Lower leg skin (tissue), 4 donors: ENCODE measurements around the gene C6orf58. TPM values are rescaled to one million over a fixed set of nuclear protein-coding genes. Genes with fewer than 3 reads are reported as not detected.

Experiments
- DNase-seq, 2 donors: peaks; one replicate each; pipeline ENCODE4 v3.0.0-alpha.2; 2019; ENCODE audit warnings: low spot score in 2 of 2
- H3K4me3 ChIP-seq: fragments of 200-600 bp; sonication (generic); 2 replicates; pipeline ENCODE4 v1.5.1; 2017; ENCODE audit warnings: mild to moderate bottlenecking, low read depth; ENCODE audit not compliant: poor library complexity, severe bottlenecking
- POLR2A ChIP-seq, 2 donors: fragments of 450-650 bp; IDR thresholded peaks; one replicate each; pipeline ENCODE4 v1.6.1; 2016 to 2017; ENCODE audit warnings: antibody characterized with exemption in 2 of 2, mild to moderate bottlenecking in 1 of 2, moderate library complexity in 1 of 2
- WGBS, 2 donors: methylation state at CpG; one replicate each; pipeline ENCODE4 v1.1.5; 2018; 5-methylcytosine and 5-hydroxymethylcytosine counted together
- intact Hi-C: fragments of 100-400 bp; cut with DNase I; formaldehyde crosslinking; loops from one replicate; pipeline ENCODE4 v1.15.0; 2023; ENCODE audit warnings: low total_unique reads
- total RNA-seq, 4 donors: library from RNA; depleted of rRNA; stranded (reverse); fragments of >200 nt; gene quantifications; one replicate each; pipeline ENCODE4 v1.1.0, GENCODE V29; 2016
- TF ChIP-seq, protein P1 (sequence below), 3 donors: fragments of 450-650 bp; IDR thresholded peaks; one replicate each; pipeline ENCODE4 v1.5.1; 2016; ENCODE audit warnings: antibody characterized with exemption in 3 of 3, mild to moderate bottlenecking in 3 of 3, moderate library complexity in 2 of 3

The C6orf58 gene
- total RNA-seq, 4 donors from 2014 or later = not detected

DNA sequence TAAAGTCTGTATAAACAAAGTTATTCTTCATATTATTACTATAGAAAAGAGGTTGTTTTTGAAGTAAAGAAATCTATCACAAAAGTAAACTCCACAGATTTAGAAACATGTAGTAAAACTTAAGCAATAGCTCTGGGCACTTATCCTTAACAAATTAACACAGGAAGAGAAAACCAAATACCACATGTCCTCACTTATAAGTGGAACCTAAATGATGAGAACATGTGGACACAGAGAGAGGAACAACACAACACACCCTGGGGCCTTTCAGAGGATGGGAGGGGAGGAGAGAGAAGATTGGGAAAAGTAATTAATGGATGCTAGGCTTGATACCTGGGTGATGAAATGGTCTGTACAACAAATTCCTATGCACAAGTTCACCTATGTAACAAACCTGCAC is 57.2 kb downstream of the C6orf58 start:
- intact Hi-C loops = no loop called here
- DNase-seq = no peak
- no peak overlapping the region for H3K4me3 ChIP-seq
- TF ChIP-seq, protein P1, sequence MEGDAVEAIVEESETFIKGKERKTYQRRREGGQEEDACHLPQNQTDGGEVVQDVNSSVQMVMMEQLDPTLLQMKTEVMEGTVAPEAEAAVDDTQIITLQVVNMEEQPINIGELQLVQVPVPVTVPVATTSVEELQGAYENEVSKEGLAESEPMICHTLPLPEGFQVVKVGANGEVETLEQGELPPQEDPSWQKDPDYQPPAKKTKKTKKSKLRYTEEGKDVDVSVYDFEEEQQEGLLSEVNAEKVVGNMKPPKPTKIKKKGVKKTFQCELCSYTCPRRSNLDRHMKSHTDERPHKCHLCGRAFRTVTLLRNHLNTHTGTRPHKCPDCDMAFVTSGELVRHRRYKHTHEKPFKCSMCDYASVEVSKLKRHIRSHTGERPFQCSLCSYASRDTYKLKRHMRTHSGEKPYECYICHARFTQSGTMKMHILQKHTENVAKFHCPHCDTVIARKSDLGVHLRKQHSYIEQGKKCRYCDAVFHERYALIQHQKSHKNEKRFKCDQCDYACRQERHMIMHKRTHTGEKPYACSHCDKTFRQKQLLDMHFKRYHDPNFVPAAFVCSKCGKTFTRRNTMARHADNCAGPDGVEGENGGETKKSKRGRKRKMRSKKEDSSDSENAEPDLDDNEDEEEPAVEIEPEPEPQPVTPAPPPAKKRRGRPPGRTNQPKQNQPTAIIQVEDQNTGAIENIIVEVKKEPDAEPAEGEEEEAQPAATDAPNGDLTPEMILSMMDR (IDR thresholded peaks at IDR 0.05) = no peak
- TF ChIP-seq POLR2A (IDR thresholded peaks at IDR 0.05) = no peak

DNA sequence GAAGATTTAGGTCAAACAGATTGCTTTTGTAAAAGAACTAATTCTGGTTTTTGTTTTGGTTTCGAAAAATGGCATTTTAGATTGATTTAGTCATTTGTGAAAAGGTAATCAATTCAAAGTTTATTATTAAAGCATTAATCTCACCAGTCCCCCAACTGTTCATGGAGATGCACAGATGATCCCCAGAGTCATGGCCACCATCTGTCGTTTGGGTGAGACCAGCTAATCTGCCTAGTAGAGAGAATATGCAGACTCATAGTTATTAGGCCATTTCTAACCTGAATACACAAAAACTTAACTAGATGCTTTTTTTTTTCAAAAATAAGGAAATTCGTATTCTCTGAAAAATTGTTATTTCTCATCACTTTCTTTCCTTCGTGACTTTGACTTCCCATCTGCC is 58.1 kb downstream of the C6orf58 start:
- no peak overlapping the region for H3K4me3 ChIP-seq
- no peak for DNase-seq
- intact Hi-C loops = no loop called here
- TF ChIP-seq, protein P1 (IDR thresholded peaks at IDR 0.05) = no peak
- no peak for TF ChIP-seq POLR2A (IDR thresholded peaks at IDR 0.05)
- 80 to 81% methylated on average over 4 of the region's 4 CpGs for WGBS, 2 donors

DNA sequence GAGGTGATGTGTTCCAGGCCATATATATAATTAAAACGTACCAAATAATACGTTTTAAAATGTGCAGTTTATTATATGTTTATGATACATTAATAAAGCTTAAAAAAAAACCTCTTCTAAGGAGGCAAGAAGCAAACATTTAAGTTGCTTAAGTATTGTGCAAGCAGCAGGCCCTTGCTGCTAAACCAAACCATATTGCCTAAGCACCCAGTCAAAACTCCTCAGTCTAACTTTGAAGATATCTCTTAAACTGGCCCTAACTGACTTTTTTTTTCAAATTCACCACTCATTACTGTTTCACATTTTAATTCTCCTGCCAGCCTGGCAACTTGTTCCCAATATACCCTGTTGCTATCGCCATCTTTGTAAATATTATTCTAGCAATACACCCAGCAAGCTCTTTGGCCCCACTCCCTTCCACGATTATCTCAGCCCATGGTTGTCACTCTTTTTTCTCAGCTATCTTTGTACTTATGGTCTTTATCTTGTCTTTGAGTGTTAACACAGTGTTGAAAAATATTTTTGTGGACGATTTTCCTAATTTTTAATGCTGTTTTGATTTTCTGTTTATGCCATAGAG is 60.9 kb downstream of the C6orf58 start:
- 61 to 65% methylated on average over 5 of the region's 5 CpGs for WGBS, 2 donors
- intact Hi-C loops = no loop called here
- no peak overlapping the region for H3K4me3 ChIP-seq
- no peak for DNase-seq
- TF ChIP-seq POLR2A (IDR thresholded peaks at IDR 0.05) = no peak
- TF ChIP-seq, protein P1 (IDR thresholded peaks at IDR 0.05) = no peak

Other genes with a start within 250 kb of the C6orf58 start
- gene ECHDC1, start 233.6 kb upstream of the C6orf58 start, total RNA-seq = 10 to 100 TPM; 25.8 to 42.4 (median 34.6) TPM
- 1 to 10 TPM in 3 of 4 donors, under 1 TPM in 1; 0.80 to 3.0 (median 1.8) TPM for gene KIAA0408, start 117.8 kb upstream of the C6orf58 start, total RNA-seq